Activated CD8-positive, alpha-beta memory T cell treated with anti-CD3 and anti-CD28 coated beads, Interleukin-2, amount 50 U/mL, for 24 hours (primary cell): ENCODE data around the gene SLC25A38.
"Not testable (repeated sequence)": the region's sequence is repeated elsewhere in the genome, so short reads cannot be mapped to it uniquely, and the experiment has no call there.

Experiments used
- DNase-seq: peaks from one replicate; pipeline ENCODE4 v3.0.0-alpha.2; 2020; ENCODE audit errors: extremely low read depth

Gene SLC25A38

DNA sequence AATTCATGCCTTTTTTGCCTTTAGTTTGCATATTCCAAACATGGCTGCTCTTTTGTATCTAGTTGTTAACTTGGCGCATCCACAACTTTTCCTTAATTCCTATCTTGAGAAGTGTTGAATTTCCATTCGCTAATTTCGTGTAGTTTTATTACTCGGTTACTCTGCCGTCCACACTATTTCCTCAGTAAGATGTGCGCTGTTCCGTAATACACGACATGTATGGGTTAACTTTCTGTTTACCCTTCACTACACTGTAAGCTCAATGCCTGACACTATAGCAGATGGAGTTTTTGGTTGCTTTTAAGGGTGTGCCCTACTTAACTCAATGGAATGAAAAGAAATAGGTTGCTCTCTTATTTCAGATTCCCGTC lies 24.1 kb downstream of the SLC25A38 start:
- no peak for DNase-seq

DNA sequence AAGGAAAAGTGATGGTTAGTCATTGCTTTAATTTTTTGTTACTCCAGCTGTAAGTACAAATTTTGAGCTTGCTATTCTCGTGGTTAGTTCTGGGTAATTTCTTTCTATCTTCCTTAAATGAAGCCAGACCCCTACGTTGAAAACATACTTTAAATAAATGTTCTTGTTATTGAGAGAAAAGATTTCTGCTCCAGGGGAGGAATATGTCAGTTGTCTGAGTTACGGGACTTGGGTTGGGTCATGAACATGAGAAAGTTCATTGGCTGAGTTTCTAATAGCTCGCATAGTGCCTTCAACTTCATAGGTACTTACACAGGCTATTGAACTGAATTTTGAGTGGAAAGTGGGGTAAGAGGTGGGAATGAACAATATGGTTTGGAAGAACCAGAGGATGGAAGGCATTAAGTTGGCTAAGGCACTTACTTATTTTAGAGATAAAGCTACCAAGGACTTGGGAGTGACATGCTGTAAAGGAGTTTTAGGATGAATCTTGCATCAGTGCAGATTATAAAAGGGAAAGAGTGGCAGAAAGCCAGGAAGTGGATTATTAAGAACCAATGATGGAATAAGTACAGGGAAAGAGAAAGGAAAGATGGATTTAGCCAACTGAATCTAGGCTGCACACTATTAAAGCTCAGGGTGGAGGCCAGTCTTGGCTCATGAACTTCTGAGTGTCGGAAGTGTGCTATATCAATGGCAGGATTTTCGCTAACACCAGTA lies 24.8 kb downstream of the SLC25A38 start:
- DNase-seq = no peak

DNA sequence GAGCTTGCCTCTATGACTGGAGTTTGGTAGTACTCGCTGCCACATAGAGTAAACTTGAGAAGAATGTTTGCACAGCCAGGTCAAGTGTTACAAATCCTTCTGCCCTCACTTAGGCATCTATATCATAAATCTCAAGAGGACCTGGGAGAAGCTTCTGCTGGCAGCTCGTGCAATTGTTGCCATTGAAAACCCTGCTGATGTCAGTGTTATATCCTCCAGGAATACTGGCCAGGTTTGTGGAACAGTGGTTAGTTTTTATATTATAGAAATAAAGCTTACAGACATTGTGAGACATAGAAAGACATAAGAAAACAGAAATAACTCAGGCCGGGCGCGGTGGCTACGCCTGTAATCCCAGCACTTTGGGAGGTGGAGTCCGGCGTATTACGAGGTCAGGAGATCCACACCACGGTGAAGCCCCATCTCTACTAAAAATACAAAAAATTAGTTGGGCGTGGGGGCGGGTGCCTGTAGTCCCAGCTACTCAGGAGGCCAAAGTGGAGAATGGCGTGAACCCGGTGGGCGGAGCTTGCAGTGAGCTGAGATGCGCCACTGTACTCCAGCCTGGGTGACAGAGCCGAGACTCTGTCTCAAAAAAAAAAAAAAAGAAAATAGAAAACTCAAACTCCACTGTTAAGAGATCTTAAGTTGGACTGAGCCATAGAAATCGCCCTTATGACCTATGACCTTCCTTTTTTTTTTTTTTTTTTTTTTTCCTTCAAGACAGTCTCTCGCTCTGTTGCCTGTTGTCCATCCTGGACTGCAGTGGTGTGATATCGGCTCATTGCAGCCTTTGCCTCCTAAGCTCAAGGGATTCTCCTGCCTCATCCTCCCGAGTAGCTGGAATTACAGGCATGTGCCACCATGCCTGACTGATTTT lies 25.6 kb downstream of the SLC25A38 start:
- DNase-seq = no peak

DNA sequence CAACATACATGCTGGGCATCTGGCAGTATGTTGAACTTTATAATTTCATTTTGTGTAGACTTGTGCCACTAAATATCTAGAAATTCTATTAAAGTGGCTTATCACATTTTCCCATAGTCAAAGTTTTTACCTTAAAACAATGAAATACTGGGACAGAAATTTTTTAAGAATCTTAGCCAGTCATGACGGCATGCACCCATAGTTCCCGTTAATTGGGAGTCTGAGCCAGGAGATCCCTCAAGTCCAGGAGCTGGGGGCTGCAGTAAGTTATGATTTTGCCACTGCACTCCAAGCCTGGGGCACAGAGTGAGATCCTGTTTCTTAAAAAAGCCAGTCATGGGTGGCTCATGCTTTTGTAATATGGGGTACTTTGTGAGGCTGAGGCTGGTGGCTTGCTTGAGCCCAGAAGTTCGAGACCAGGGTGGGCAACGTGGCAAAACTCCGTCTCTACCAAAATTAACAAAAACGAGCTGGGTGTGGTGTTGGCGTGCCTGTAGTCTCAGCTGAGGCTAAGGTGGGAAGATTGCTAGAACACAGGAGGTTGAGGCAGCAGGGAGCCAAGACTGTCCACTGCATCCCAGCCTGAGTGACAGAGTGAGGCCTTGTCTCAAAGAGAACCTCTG lies 26.5 kb downstream of the SLC25A38 start:
- no peak for DNase-seq

DNA sequence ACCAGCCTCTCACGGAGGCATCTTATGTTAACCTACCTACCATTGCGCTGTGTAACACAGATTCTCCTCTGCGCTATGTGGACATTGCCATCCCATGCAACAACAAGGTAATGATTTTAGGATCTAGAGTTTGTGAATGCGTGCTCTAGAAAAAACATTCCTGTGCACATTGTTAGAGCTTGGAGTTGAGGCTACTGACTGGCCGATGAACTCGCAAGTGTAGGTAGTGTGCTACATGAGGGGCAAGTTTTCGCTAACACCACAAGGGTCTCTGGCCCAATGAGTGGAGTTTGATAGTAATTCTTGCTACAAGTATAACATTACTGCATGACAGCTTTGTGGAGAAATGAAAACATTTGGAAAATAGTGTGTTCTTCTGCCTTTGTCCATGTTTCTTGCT lies 27.7 kb downstream of the SLC25A38 start:
- no peak for DNase-seq

DNA sequence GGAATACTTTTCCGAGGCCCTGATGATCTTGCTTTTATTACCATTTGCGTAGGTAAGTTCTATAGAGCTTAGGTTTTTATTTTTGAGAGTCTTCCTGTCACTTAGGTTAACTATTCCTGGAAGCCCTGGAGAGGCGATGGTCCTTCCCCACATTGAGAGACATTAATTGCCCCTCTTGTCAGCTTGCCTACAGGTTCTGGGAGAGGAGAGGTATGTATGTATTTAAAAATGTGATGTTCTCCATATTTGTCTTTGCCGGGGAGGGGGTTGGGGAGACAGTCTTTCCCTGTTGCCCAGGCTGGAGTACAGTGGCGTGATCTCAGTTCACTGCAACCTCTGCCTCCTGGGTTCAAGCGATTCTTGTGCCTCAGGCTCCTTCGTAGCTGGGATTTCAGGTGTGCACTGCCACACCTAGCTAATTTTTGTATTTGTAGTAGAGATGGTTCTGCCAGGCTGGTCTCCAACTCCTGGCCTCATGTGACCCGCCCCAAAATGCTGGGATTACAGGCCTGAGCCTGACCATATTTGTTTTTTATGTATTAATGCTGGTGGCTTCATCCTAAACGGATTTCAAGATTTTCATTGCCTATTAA lies 29.6 kb downstream of the SLC25A38 start:
- DNase-seq = no peak

DNA sequence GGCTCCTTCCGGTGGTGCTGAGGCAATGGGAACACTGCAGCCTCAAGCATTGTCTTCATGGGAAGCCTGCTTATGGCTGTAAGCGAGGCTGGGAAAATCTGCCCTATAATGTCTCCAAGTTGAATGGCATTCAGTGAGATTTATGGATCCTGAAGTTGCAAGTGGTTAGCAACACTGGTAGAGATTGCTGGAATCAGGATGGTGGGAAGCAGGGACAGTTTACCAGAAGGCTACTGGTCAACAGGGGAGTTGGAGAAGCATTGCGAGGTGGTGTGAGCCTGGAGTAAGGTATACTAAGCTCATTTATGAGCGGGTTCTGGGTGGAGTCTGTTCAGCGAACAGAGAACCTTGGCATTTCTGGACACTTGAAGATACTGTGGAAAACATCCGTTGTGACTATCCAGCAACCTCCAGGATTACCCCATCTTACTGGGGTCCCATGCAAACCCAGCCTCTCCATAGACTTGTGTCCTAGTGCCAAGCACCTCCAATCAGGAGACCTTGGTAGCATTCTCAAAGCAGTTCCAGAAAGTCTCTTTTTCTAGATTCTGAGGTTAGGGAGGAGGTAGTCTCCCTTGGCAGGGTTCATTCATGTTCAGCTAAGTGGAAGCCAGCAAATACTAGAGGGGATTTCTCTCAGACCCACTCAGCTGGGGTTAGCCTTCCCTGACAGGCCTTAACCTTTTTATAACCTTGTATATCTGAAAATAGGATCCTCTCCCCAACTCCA lies 30.7 kb downstream of the SLC25A38 start:
- no peak for DNase-seq

DNA sequence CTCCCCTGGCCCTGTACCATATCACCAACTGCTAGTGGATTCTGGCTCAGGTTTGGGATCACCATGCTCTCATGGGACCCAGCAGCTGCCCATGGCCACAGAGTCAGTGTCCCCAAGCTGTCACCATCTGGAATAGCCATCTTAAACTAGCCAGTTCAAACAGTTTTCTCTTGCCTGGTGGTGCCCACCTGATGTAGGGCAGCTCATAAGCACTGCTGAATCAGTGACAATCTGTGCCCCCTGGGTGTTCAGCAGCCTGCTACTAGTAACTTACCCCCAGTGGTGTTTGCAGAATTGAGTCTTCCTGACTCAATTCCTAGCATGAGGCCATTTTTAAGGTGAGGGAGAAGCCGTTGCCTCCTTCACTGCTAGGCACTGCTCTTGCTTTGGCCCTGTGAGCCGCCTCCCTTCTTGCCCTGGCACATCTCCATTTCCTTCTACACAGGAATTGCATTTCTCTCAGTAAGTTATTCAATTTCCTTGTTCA lies 31.3 kb downstream of the SLC25A38 start:
- DNase-seq = no peak

DNA sequence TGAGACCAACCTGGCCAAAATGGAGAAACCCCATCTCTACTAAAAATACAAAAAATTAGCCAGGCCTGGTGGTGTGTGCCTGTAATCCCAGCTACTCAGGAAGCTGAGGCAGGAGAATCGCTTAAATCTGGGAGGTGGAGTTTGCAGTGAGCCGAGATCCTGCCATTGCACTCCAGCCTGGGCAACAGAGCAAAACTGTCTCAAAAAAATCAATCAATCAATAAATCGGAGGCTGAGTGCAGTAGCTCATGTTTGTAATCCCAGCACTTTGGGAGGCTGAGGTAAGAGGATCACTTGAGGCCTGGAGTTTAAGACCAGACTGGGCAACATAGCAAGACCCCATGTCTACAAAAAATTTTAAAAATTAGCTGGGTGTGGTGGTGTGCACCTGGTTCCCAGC lies 32.1 kb downstream of the SLC25A38 start:
- not testable (repeated sequence) for DNase-seq

DNA sequence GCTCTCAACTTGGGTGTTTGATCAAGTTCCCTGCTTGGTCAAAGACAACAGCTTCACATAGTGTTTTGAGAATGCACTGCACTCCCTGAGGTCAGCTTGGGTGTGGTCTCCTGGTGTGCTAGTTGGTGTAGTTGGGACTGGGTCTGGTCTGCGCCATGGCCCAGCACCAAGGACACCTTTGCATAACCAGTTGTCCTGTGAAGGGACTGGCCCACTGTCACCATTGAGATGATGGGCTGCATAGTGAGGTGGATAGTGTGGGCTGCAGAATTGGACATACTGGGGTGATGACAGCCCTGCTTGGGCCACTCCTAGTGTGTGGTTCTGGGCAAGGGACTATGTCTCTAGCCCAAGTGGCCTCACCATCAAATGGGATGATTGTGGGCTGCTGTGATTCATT lies 32.8 kb downstream of the SLC25A38 start:
- no peak for DNase-seq

DNA sequence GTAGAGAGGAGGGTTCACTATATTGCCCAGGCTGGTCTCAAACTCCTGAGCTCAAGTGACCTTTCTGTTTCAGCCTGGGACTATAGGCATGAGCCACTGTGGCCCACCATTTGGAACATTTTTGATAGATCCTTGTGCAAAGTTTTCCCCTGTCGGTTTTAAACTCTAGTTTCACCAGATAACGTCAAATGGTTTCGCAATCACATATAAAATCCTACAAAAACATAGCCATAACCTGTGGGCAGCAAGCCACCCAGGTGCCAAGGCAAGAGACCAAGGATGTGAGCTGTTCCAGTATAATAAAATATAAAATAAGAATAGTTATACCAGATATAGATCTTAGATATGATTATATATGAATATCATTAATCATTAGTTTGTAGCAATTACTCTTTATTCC lies 33.8 kb downstream of the SLC25A38 start:
- DNase-seq = not testable (repeated sequence)

DNA sequence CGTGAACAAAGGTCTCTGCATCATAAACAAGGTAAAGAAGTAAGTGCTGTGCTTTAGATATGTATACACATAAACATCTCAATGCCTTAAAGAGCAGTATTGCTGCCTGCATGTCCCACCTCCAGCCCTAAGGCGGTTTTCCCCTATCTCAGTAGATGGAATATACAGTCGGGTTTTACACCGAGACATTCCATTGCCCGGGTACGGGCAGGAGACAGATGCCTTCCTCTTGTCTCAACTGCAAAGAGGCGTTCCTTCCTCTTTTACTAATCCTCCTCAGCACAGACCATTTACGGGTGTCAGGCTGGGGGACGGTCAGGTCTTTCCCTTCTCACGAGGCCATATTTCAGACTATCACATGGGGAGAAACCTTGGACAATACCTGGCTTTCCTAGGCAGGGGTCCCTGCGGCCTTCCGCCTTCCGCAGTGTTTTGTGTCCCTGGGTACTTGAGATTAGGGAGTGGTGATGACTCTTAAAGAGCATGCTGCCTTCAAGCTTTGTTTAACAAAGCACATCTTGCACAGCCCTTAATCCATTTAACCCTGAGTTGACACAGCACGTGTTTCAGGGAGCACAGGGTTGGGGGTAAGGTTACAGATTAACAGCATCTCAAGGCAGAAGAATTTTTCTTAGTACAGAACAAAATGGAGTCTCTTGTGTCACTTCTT lies 35.5 kb downstream of the SLC25A38 start:
- not testable (repeated sequence) for DNase-seq

DNA sequence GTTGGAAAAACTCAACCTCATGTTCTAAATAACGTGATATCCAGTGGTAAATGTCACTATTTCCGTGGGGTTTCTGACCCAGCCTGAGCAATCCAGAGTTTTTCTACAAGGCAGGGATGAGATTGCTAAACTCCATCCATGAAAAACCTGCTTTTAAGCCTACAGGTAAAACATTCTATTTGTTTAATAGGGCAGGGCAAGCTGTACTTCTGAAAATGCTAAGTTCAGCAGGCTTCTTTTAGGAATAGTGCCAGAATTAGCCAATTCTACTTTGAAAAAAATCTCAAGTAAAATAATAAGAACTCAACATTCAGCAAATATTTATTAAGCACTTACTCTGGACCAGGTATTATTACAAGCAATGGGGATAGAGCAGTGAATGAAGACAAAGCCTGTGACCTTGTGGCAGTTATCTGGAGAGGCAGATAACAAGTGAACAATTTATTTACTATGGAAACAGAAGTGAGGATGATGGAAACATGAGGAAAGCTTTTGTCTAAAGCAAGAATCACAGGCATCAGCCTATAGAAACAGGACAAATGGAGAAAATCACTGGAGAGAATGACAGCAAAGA lies 36.7 kb downstream of the SLC25A38 start:
- no peak for DNase-seq

DNA sequence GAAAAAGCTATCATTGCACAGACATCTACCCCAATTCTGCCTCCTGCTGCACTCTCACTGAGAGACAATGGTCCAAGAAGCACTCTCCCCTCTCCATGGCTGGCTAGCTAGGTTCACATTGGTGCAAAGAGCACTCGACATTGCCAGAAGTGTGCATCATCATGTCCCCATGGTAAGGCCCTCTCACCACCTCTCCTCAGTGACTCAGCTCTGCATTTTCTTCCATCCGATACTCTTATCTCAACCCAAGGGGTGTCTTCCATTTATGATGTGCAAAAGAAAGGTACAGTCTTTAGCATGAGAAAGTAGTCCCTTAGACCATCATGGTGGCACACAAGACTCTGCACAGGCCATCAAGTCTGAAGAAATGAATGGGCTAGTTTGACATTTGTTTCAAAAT lies 37.4 kb downstream of the SLC25A38 start:
- no peak for DNase-seq

DNA sequence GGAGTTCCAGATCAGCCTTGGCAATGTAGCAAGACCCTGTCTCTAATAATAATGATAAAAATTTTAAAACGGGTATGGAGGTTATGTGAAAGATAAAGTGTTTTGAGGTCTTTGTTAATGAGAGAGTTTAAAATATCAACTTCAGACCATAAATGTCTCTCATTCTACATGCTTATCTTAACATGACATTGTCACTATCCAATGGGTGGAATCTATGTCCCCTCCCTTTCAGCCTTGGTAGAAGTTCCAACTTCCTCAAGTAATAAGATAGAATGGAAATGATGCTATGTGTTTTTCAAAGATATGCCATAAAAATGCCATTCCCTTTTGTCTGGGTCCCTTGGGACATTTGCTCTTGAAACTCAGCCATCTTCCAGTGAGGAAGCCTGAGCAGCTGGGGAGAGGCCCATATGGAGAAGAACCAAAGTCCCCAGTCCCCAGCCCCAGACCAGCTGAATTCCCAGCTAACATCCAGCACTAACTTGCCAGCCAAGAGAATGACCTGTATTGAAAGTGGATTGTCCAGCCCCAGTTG lies 40.3 kb downstream of the SLC25A38 start:
- no peak for DNase-seq

DNA sequence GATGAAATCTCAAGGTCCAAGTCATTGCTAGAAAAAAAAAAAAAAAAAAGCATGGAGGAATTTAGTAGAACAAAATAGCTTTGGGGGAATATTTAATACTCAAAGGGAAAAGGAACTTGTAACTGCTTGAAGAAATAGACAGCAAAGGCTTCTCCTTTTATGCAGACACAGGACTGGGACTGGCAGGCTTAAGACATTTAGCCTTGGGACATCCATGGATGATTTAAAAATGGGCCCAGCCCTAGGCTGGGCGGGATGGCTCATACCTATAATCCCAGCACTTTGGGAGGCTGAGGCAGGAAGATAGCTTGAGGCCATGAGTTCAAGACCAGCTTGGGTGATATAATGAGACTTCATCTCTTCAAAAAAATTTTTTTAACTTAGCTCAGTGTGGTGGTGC lies 43.1 kb downstream of the SLC25A38 start:
- no peak for DNase-seq

DNA sequence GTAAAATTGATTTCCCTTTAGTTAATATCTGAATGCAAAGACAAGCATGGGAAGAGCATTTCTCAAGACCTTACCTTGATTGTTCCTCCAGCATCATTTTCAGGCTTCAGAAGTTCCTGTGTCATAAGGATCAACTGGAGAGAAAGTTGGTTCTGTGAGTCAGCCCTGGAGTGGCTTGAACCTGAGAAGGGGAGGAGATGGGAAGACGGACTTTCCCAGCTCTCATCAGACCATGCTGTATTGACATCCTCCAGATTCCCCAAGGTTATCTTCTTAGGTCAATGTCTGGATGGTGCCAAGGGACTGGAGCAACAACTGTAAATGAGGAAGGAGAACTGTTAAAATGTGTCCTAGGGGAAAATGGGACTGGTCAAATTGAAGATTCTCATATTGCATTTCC lies 44.3 kb downstream of the SLC25A38 start:
- DNase-seq = no peak

DNA sequence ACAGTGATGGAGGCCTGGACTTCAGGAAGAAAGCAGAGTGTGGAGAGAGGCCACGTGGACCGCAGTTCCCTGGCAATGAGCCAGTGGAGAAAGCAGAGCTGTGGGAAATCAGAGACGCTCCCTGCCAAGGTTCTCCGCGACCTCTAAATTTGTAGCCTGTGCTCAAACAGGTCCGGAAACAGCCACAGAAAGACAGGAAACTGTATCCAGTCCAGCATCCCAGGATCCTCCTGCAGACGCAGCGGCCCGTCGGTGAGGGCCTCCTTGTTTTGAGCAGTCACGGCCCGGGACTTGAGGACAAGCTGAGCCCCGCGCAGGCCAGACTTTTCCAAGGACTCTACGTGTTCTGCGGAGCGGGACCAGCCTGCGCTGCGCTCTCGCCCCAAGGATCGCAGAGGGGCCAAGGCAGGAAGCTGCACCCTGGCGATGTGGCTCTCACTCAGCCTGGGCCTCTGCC lies 45.6 kb downstream of the SLC25A38 start:
- no peak for DNase-seq

DNA sequence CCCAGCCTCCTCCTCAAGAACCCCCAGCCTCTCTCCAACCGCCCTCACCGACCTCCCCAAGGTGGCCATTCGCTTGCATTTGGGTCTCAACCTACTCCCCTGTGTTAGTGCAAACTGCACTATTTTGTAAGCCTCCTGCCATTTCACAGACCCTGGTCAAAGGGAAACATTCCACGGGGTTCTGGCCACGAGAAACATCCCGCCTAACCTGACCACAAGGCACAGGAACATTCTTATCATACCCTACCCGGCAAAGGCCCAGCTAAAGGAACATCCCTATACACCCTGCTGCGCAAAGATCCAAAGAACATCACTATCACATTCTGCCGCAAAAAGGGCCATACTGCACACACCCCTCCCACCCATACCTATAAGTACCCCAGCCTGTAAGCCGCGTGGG lies 46.3 kb downstream of the SLC25A38 start:
- DNase-seq = no peak

DNA sequence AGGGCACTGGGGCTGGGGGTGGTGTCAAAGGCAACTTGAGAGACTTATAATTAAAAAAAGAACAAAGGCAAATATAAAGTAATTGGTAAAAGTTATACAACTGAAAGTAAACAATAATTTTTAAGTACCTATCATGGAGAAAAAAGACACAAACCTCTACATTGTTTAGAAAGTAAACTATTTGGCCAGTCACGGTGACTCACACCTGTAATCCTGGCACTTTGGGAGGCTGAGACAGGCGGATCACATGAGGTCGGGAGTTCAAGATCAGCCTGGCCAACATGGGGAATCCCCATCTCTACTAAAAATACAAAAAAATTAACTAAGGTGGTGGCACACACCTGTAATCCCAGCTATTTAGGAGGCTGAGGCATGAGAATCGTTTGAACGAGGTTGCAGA lies 49.2 kb downstream of the SLC25A38 start:
- no peak for DNase-seq
